Measurements from ENCODE around the gene PHF21A. TPM values are rescaled to one million over a fixed set of nuclear protein-coding genes. Genes with fewer than 3 reads are reported as not detected.

The PHF21A gene
- total RNA-seq, 1 experiment from 2014 or later: 29.4 TPM

GRCh38 chr11:45917286-45917622 is 204.0 kb downstream of the PHF21A start:
- POLR2A ChIA-PET: interaction anchor here (0.6 to 1.7 kb wide), 8 partner anchors 12 to 90 kb away, joined by 3 to 8 read pairs (median 4); no protein-coding TSS in a partner anchor

GRCh38 chr11:45915446-45915845 is 205.8 kb downstream of the PHF21A start:
- no peak overlapping the region for H3K27ac Mint-ChIP-seq
- POLR2A ChIA-PET: no interaction called here
- ATAC-seq (no peak), DNase-seq (ENCODE audit: low spot score) (no peak)
- CTCF ChIA-PET: interaction anchor here (1.6 kb wide), 1 partner anchor 15 kb away, joined by 4 read pairs; no protein-coding TSS in a partner anchor
- peaks cover 20% of the 10 kb centered on the region for H3K4me1 Mint-ChIP-seq
- no peaks in the 10 kb centered on the region for H3K27me3 Mint-ChIP-seq (ENCODE audit: low read depth)
- H3K36me3 Mint-ChIP-seq: peaks cover 3% of the 10 kb centered on the region; the same call in 1 of the 2 replicates
- no peak for TF ChIP-seq ZNF671 (CRISPR knock-in tag; IDR thresholded peaks at IDR 0.05)
- no peak for TF ChIP-seq CBFB (CRISPR knock-in tag; IDR thresholded peaks at IDR 0.05; ENCODE audit: low read depth)
- TF ChIP-seq PRRX2 (CRISPR knock-in tag; IDR thresholded peaks at IDR 0.05): no peak
- no peak for TF ChIP-seq FOXK1 (CRISPR knock-in tag; IDR thresholded peaks at IDR 0.05)
- no peak for TF ChIP-seq FOXP4 (CRISPR knock-in tag; IDR thresholded peaks at IDR 0.05)
- TF ChIP-seq SOX15 (CRISPR knock-in tag; IDR thresholded peaks at IDR 0.05): no peak
- TF ChIP-seq GTF2I (CRISPR knock-in tag; conservative IDR thresholded peaks at IDR 0.05): no peak
- no peak for TF ChIP-seq MXD4 (CRISPR knock-in tag; IDR thresholded peaks at IDR 0.05; ENCODE audit: borderline replicate concordance)
- TF ChIP-seq ZBTB43 (CRISPR knock-in tag; IDR thresholded peaks at IDR 0.05): no peak
- no peak for TF ChIP-seq E2F5 (CRISPR knock-in tag; IDR thresholded peaks at IDR 0.05)
- TF ChIP-seq ZNF121 (CRISPR knock-in tag; IDR thresholded peaks at IDR 0.05): no peak
- TF ChIP-seq USF2 (CRISPR knock-in tag; IDR thresholded peaks at IDR 0.05): no peak
- TF ChIP-seq JAZF1 (CRISPR knock-in tag; IDR thresholded peaks at IDR 0.05): no peak
- no peak for TF ChIP-seq ATF6 (CRISPR knock-in tag; IDR thresholded peaks at IDR 0.05)
- TF ChIP-seq IRF1 (CRISPR knock-in tag; IDR thresholded peaks at IDR 0.05): no peak
- H3K4me3 Mint-ChIP-seq: peak overlapping the region; percentile 27; the same call in 1 of the 2 replicates
- no peaks in the 10 kb centered on the region for H3K9me3 Mint-ChIP-seq

More at GRCh38 chr11:45917286-45917622, 204.0 kb downstream of the PHF21A start:
- TF ChIP-seq NFE2L1 (CRISPR knock-in tag; IDR thresholded peaks at IDR 0.05) (no peak), ZNF232 (CRISPR knock-in tag; IDR thresholded peaks at IDR 0.05) (no peak), E2F1 (CRISPR knock-in tag; IDR thresholded peaks at IDR 0.05) (no peak), ESRRA (CRISPR knock-in tag; IDR thresholded peaks at IDR 0.05; ENCODE audit: borderline replicate concordance) (no peak), ZSCAN18 (CRISPR knock-in tag; IDR thresholded peaks at IDR 0.05) (no peak), CBFB (CRISPR knock-in tag; IDR thresholded peaks at IDR 0.05; ENCODE audit: low read depth) (no peak), CDX4 (CRISPR knock-in tag; IDR thresholded peaks at IDR 0.05; ENCODE audit: borderline replicate concordance) (no peak)
- ATAC-seq (no peak), DNase-seq (ENCODE audit: low spot score) (no peak)
- Mint-ChIP-seq H3K27ac (no peak overlapping the region), H3K4me3 (peak overlapping the region; percentile 93), H3K36me3 (peaks cover 3% of the 10 kb centered on the region; the same call in 1 of the 2 replicates), H3K9me3 (no peaks in the 10 kb centered on the region), H3K4me1 (peaks cover 32% of the 10 kb centered on the region), H3K27me3 (ENCODE audit: low read depth) (peaks cover 2% of the 10 kb centered on the region; the same call in 1 of the 2 replicates)
- CTCF ChIA-PET: interaction anchor here (1.0 to 1.7 kb wide), 8 partner anchors 17 to 146 kb away, joined by 3 to 17 read pairs (median 4); no protein-coding TSS in a partner anchor

Data from WTC11 (cell line).